HG02678 (cell line): ENCODE data around the gene SPAG6.
"Not testable (repeated sequence)": the region's sequence is repeated elsewhere in the genome, so short reads cannot be mapped to it uniquely, and the experiment has no call there.

ENCODE experiments used
- ATAC-seq: cut with Tn5 transposase; IDR thresholded peaks from one replicate; pipeline ENCODE4 v1.9.1; 2021; ENCODE audit warnings: mild to moderate bottlenecking, moderate library complexity; ENCODE audit not compliant: unreplicated experiment

SPAG6 gene

DNA sequence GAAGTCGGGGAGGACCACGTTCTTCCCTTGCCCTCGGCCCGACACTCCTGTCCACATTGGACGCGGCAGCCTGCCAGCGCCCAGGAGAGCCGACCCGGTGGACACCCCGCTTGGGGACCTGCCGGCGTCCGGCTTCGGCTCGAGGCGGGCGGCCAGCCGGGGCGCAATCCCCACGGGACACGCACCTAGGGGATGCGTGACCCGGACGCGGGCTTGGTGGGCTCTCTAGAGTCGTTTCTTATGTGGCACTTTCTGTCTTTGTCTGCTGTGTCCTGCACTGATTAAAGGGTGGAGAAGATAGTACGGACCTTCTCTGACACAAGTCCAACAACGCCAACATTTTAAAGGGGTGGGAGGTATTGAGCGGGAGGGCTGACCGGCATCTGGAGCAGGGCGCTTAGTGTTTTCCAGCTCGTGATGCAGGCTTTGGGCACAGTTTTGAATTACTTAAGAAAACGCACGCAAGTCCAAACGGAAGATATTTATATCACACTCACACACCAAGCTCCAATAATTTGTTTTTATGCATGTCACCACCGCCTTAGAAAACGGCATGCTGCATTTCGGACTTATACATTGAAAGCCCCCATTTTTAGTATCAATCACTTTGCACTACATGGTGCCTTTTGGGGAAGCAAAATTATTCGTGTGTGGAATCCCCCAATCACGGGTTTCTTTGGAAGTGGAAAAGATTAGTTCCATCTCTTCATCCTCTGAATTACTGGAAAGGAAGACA is 3.9 kb upstream of the SPAG6 start:
- peak; percentile 18 for ATAC-seq

DNA sequence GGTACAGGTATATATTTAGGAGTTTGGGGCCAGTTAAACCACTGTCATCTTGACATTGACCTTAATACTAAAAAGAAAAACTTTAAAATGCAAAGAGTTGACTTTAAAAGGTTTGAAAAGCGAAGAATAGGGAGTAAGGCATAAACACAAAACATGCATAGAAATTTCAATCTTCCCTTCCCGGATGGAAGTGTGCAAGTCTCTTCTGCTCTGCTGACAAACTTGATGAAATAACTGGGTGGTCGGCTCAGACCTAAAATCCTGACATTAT is 3.4 kb upstream of the SPAG6 start:
- ATAC-seq: no peak

DNA sequence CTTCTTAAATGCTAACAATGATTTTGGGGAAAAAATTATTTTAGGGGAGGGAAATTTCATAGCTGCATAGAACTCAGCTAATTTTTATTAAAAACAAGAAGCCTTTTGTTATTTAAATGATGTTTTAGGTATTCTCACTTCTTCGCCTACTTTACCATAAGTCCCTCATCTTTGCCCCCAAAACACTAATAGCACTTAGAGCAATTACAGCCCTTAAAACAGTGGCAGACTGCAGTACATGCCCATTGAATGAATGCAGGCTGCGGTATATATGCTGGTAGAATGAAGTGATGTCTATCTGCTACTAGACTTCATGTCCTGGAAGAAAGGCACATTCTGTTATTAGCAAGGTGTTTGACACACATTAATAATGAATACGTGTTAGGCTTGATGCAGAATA is 2.9 kb upstream of the SPAG6 start:
- no peak for ATAC-seq

DNA sequence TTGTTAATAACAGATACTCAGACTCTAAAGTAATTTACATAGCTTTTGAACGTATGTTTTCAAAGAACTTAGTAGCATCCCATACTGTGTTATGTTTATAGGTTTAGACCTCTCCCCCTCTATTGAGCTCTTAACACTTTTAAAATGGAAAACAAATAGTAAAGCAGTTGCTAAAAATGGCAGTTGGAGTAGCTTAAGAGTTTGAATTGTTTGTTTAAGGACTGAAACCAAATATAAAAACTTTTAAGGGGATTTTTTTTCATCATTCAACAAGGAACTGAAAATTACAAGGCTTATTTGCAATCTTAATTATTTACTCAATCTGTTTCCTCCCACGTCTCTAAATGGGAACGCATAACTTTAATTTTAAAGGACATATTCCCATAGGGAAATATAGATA is 1.6 kb upstream of the SPAG6 start:
- no peak for ATAC-seq

DNA sequence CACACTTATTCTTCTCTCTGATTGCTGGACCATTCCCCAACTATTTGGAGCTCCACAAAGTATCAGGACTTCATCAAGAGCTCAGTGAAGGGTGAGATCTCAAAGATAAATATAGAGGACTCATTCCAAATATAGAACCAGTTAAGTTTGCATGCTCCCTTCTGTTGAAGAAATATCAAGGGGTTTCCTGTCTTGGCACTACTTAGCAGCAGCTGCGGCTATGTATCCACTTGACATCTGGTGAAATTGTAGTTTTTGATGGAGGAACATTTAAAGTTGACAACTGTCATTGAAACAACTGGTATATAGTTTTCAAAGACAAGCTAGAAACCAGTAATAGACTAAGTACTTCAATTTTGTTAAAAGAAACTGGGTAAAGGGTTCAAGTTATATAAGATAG is 1.0 kb upstream of the SPAG6 start:
- ATAC-seq: no peak

DNA sequence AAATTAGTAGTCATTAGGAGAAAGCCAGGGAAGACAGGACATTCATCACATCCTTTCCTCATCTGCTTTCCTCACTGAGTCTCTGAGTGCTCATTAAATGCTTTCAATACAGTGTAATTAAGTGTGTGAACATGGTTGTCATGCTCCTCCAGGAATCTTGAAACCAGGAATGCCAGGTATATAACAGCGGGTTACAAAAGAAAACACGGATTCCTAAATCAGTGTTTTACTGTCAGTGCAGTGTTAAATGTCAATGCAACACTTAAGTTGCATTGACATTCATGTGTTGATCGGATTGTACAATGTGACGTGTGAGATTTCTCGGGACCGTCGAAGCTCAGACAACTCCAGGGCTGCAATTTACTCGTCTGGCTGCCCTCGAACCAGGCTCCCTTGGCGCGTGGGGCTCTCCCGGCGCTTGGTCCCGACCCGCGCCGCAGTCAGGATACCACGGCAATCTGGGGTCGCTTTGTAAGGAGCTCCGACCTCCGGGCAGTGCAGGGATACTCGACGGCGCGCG is 455 bp upstream of the SPAG6 start:
- ATAC-seq: no peak

DNA sequence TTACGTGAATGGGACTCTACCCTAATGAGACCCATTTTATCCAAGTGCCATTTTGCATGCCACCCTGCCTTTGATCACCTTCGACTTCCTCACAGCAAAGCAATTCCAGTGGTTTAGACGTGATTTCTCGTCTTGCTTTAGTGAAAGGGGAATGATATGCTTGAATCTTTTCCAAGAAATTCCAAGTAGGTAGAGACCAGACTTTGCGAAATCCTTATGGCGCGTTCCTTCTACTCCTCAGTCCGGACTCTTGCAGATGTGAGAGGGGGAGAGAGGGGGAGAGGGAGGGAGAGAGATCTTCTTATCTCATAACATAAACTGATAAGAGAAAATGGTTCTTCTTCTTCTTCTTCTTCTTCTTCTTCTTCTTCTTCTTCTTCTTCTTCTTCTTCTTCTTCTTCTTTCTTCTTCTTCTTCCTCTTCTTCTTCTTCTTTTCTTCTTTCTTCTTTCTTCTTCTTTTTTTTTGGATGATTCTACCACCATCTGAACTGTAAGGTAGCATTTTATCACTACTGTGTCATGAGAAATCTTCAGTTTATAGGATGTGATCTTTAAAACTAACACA is 883 bp downstream of the SPAG6 start:
- ATAC-seq: no peak

DNA sequence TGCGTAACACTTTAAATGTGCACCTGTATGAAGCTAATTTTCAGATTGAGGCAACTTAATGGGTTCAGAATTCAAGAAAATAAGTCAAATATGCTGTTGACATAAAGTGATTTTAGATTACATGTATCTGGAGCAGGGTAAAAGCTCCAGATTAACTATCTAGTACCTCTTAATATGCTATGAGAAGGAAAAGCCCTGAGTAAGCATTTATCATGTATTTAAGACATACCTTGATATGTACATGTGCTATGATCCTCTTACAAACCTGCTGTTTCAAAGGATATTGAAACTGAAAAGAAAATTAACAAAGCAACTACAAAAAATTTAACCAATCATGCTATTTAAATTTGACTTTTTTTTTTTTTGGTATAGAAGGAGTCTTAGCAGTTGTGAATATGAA is 4.5 kb downstream of the SPAG6 start:
- ATAC-seq: no peak

DNA sequence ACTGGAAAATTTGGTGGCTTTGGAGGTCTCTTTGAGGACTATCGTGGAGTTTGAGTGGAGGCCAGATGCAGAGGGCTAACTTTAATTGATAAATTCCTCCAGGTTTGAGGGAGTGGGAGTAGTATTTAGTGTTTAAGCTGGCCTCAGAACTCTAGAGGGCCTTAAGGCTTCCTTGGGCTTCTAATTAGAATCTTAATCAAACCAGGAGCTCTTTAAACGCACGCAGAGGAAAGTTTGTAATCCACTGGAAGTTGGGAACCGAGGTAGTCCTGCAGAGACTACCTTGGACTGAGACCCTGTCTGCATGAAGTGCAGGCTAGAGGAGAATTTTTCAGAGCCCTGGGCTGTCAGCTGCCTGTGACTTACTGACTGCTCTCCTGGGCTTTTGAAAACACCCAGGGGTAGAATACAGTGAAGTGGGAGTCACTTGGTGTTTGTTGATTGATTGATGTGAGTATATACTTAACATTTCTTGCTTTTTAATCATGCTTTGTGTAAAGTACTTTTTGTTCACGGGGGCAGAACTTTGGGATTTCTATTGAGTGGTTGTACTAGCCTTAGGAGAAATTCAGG is 5.9 kb downstream of the SPAG6 start:
- no peak for ATAC-seq

DNA sequence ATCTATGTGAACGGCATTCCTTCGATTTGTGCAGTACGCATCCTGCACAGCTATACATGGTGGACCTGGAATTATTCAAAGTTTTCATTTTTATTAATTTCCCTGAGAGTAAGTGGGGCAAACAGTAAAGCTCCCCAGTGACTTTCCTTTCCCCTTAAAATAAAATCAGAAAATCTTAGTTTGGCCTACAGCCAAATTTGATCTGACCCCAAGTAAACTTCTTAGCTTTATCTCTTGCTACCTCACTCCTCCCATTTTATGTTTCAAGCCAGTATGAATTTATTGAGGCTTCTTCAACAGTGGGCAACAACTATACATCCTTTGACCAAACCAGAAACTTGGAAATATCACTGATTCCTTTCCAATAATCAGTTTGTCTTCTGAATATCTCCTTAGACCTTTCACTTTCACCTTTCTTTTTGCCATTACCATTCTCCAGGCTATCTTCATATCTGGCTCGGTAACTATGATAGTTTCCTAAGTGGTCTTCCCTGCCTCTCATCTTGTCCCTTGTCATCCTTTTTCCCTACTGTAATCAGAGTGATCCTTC is 11.1 kb downstream of the SPAG6 start:
- no peak for ATAC-seq

DNA sequence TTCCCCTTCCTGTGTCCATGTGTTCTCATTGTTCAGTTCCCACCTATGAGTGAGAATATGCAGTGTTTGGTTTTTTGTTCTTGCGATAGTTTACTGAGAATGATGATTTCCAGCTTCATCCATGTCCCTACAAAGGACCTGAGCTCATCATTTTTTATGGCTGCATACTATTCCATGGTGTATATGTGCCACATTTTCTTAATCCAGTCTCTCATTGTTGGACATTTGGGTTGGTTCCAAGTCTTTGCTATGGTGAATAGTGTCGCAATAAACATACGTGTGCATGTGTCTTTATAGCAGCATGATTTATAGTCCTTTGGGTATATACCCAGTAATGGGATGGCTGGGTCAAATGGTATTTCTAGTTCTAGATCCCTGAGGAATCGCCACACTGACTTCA is 12.5 kb downstream of the SPAG6 start:
- ATAC-seq: not testable (repeated sequence)

DNA sequence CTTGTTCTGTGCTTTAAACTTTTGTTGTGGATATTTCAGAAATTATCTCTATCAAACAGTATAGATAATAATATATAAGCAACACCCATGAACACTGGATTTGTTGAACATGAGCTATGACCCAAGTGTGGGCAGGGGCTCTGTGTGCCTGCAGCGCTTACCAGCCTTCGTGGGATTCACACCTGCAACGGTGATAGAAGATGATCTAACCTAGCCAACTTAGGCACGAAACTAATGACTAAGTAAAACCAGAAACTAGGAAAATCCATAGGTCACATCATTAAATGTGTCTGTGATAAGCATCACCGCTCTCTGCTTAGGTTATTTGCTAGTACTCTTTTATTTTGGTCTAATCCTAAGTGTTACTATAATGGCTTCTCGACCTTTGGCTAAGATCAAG is 18.0 kb downstream of the SPAG6 start:
- ATAC-seq: no peak

DNA sequence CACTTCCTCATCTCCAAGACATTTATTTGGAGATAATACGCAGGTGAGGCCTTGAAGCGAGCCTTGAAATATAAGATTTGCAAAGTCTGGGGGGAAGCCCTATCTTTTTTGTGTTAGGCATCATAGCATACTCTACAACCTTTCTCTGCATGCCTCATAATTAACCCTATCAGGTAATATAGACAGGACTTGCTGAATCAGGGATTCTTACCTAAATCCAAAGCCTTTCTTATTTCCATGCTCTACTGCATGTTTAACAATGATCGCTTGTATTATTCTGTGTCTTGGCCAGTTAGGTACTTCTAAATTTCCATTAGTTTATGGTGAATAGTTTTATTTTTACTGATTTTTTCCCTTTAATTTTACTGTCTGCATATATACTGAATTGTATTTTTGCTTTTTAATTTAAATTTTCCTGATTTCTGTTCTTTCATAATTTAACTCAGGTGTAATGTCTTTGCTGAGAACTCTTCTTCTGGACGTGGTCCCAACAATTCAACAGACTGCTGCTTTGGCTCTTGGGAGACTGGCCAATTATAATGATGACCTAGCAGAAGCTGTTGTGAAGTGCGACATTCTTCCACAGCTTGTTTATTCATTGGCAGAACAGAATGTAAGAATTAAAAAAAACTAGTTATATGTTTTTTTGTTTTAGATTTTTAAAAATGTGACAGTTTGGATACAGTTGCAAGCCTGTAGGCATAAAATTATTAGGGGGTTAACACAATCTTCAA is 19.3 kb downstream of the SPAG6 start:
- ATAC-seq: no peak

DNA sequence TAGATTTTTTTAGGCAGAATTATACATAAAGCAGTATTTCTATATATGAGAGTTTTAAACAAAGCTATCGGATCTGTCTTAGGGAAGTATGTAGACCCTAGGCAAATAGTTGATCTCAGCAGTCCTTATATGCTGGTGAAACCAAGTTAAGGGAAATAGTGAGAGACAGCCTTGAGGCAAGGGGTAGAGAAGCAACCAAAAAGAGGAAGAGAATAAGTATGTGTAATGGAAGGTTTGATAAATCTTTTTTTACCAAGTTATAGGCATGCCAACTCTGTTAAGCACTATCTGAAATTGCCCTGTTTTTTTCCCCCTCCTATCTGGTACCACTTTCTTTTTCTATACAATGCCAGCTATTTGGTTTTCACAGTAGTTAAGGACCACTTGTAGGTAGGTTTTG is 19.9 kb downstream of the SPAG6 start:
- peak; percentile 56 for ATAC-seq

DNA sequence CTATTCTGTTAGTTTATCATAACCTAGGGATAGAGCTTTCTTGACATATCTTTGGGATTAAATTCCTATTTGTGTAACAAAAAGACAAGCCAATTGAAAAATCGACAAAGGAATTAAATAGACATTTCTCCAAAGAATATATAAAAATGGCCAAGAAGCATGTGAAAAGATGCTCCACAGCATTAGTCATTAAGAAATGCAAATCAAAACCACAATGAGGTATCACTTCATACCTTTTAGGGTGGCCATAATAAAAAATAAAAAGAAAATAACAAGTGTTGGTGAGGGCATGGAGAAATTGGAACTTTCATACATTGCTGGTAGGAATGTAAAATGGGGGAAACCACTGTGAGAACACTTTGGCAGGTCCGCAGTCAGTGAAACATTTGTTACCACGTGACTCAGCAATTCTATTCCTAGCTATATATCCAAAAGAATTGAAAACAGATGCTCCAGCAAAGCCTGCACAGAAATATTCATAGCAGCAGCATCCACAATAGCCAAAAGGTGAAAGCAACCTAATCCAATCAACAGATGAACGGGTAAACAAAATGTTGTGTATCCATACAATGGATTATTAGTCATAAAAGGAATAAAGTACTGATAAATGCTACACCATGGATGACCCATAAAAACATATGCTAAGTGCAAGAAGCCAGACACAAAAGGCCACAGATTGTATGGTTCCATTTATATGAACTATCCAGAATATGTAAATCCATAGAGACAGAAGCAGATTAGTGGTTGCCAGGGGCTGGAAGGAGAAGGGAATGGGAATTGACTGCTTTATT is 20.5 kb downstream of the SPAG6 start:
- ATAC-seq: no peak

DNA sequence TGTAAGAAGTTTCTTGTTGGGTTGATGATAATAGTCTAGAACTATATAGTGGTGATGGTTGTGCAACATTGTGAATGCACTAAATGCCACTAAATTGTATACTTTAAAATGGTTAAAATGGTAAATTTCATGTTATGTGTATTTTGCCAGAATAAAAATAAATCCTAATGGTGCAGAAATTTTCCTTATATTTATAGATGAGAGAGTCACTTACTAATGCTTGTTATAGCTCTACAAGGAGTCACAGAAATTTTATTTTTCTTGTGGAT is 21.1 kb downstream of the SPAG6 start:
- no peak for ATAC-seq

DNA sequence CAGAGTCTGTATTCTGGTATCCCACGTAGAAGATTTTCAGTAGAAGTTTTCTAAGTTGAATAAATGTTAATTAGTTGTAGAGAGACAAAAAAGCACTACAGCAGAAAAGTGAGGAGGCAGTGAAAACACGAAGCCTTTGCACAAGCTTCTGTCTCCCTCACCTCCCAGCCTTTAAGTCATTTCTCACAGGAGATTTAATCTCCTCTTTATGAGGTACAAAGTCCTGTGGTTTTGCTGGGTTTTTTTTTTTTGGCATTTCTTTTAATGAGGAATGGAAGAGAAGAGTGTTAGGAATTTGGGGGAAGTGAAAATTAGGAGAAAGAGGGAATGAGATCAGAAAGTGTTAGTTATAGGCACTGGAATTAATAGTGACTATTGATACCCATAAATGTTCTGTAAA is 21.5 kb downstream of the SPAG6 start:
- no peak for ATAC-seq

DNA sequence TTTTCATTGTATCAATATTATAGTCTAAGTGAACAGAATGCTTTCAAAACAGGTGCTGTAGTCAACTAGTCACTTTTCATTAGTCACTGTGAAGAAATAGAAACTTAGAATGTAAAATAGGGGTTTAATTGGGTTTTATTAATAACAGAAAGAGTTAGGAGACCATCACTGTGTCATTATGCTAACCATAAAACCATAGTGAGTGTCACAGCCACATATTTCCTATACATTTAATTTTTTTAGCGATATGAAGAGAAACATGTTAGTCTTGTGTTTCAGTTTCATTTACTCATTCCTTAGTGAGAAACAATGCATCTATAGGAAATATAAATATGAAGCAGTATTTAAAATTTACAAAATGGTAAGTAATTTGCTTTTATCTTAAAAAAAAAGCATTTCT is 22.2 kb downstream of the SPAG6 start:
- no peak for ATAC-seq

DNA sequence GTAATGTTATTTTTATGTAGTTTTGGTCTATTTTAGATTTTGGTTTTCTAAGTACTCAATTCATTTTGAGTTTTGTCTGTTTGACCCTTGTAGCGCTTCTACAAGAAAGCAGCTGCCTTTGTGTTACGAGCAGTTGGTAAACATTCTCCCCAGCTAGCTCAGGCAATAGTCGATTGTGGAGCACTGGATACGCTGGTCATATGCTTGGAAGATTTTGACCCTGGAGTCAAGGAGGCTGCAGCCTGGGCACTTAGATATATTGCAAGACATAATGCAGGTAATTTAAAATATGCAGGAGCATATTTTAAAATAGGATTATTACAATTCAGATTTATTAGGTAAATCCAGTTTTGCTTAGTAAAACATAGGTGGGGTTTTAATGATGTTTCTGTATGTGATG is 23.1 kb downstream of the SPAG6 start:
- no peak for ATAC-seq

DNA sequence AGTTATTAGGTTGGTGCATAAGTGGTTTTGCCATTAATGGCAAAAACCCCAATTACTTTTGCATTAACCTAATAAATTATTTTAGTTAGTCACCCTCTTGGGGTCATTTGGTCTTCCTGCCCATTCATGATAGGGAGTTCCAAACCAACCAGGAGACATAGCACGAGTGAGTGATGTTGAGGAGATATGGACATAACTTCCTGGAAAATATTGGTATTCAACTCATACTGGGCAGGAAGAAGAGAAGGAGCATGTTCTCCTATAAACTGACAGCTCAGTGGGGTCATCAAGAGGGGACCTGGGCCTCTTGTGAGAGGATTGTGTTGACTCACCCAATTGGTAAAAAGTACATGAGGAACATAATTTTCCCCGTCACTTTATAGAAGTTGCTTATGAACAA is 23.7 kb downstream of the SPAG6 start:
- ATAC-seq: no peak

DNA sequence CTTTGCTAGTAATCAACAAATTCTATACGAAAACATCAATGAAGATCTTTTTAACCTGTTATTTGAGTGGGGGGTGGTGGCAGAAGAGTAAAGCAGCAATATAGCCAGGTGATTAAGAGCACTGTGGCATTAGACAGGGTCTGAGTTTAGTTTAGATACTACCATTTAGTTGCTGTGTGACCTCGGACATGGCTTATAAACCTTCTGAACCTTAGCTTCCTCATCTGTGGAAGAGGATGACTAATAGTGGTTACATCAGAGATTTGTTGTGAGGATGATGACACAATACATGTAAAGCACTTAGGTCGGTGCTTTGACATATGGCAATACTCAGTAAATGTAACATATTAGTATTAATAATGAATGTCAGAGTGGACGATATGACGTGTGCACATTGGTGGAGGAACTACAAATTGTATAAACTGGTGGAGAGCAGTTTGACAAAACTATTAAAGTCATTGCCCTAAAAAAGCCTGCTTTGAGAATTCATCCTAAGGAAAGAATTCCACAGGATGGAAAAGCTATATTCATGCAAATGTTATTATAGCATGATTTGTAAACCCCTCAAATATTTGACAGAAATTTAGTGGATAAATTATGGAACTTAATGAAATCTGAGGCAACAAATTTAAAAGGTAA is 24.3 kb downstream of the SPAG6 start:
- no peak for ATAC-seq
